AG04450 (cell line): ENCODE measurements around the gene DAPK2. TPM values are rescaled to one million over a fixed set of nuclear protein-coding genes. Genes with fewer than 3 reads are reported as not detected.
A peak's percentile ranks its signal among the peaks of the same experiment; 100 is the strongest.

ENCODE experiments used
- CTCF ChIA-PET: fragments of 300-600, 350-600 bp; formaldehyde crosslinking; extraction: SDS; loops from one replicate; lab custom pipeline; 2022; ENCODE audit warnings: antibody characterized with exemption, inconsistent platforms; lab: Charles Lee
- POLR2A ChIA-PET: fragments of 350-600 bp; formaldehyde crosslinking; extraction: SDS; loops from one replicate; lab custom pipeline; 2021; ENCODE audit warnings: antibody characterized with exemption, inconsistent platforms; lab: Yijun Ruan, JAX
- DNase-seq: peaks from one replicate; pipeline ENCODE4 v3.0.0-alpha.2; 2011; ENCODE audit warnings: low read depth, low spot score
- H3K27ac ChIP-seq: one replicate; pipeline ENCODE4 v1.5.1; 2012; ENCODE audit warnings: low read depth, low read length, control low read depth
- H3K27me3 ChIP-seq: one replicate; pipeline ENCODE4 v1.6.0; 2012; ENCODE audit warnings: low read length; ENCODE audit not compliant: control insufficient read depth, insufficient read depth
- H3K4me3 ChIP-seq: 2 replicates; pipeline ENCODE4 v1.5.1; 2011; ENCODE audit warnings: mild to moderate bottlenecking, low read depth, low read length, control low read depth
- H3K9me3 ChIP-seq: 2 replicates; pipeline ENCODE4 v1.5.1; 2012; ENCODE audit warnings: low read length; ENCODE audit not compliant: control insufficient read depth, insufficient read depth
- polyA plus RNA-seq: library from polyadenylated mRNA; depleted of rRNA; stranded (reverse); fragments of >200 nt; gene quantifications from 2 replicates; pipeline ENCODE4 v1.2.3, GENCODE V29; 2011
- TF ChIP-seq, protein P1 (sequence below): IDR thresholded peaks from 2 replicates; pipeline ENCODE4 v1.5.1; 2011; ENCODE audit warnings: low read depth, low read length, control low read depth, inconsistent platforms

DAPK2 gene
- polyA plus RNA-seq, 1 experiment = 0.42 TPM

DNA sequence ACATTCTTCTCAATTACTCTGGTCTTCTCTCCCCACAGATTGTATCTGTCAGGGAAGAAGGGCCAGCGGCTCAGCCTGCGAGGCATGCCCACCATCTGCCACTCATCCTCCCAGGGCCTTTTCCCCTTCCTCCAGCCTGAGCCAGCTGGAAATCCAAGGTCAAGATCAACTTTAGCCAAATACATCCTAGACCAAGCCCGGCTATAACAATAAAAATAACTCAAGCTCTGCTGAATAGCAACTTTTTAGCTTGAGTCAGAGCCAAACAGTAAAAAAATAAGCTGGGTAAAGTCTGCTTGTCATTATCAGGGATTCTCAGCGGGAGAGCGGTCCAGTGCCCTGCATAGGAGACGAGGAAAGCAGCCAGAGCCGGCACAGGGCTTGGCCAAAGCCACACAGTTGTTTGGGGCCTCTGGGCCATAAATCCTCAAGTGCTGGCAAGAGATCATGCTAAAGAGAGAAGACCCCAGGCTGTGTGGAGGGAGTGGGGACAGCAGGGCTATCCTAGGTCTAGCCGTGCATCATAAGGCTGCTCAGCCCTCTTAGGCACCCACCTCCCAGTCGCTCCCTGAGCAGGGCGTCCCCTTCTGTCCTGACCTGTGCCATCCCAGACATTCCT, 136.4 kb downstream of the DAPK2 start:
- POLR2A ChIA-PET = interaction anchor here (0.7 kb wide), 2 partner anchors 37 to 76 kb away, joined by 3 to 4 read pairs; no protein-coding TSS in a partner anchor

GRCh38 chr15:63908991-63909390, 137.3 kb downstream of the DAPK2 start:
- CTCF ChIA-PET = interaction anchor here (0.7 to 2.3 kb wide), 3 partner anchors 38 to 157 kb away, joined by 5 to 7 read pairs (median 6); partner anchors contain the start of gene DAPK2
- no peak for DNase-seq

More for the DNA sequence above, 136.4 kb downstream of the DAPK2 start:
- Histone ChIP-seq H3K4me3 (no peak overlapping the region), H3K27me3 (peaks cover 16% of the 10 kb centered on the region), H3K27ac (peak overlapping the region; percentile 31), H3K9me3 (no peaks in the 10 kb centered on the region; the same call in none of the 2 replicates)
- no peak for DNase-seq
- TF ChIP-seq, protein P1, sequence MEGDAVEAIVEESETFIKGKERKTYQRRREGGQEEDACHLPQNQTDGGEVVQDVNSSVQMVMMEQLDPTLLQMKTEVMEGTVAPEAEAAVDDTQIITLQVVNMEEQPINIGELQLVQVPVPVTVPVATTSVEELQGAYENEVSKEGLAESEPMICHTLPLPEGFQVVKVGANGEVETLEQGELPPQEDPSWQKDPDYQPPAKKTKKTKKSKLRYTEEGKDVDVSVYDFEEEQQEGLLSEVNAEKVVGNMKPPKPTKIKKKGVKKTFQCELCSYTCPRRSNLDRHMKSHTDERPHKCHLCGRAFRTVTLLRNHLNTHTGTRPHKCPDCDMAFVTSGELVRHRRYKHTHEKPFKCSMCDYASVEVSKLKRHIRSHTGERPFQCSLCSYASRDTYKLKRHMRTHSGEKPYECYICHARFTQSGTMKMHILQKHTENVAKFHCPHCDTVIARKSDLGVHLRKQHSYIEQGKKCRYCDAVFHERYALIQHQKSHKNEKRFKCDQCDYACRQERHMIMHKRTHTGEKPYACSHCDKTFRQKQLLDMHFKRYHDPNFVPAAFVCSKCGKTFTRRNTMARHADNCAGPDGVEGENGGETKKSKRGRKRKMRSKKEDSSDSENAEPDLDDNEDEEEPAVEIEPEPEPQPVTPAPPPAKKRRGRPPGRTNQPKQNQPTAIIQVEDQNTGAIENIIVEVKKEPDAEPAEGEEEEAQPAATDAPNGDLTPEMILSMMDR = no peak
- CTCF ChIA-PET = interaction anchor here (0.7 to 2.3 kb wide), 4 partner anchors 20 to 158 kb away, joined by 3 to 7 read pairs (median 6); partner anchors contain the start of gene DAPK2

GRCh38 chr15:63908281-63908680, 138.0 kb downstream of the DAPK2 start:
- ChIA-PET POLR2A (no interaction called here), CTCF (interaction anchor here (2.3 kb wide), 1 partner anchor 156 kb away, joined by 7 read pairs; no protein-coding TSS in a partner anchor)
- TF ChIP-seq, protein P1 = no peak
- Histone ChIP-seq H3K9me3 (no peaks in the 10 kb centered on the region; the same call in 1 of the 2 replicates), H3K4me3 (no peak overlapping the region), H3K27me3 (peaks cover 3% of the 10 kb centered on the region), H3K27ac (no peak overlapping the region)
- DNase-seq = no peak

More at GRCh38 chr15:63908991-63909390, 137.3 kb downstream of the DAPK2 start:
- Histone ChIP-seq H3K9me3 (no peaks in the 10 kb centered on the region; the same call in none of the 2 replicates), H3K27me3 (peaks cover 9% of the 10 kb centered on the region), H3K4me3 (no peak overlapping the region), H3K27ac (no peak overlapping the region)
- POLR2A ChIA-PET = interaction anchor here (0.7 kb wide), 1 partner anchor 75 kb away, joined by 3 read pairs; no protein-coding TSS in a partner anchor
- TF ChIP-seq, protein P1 = no peak

DNA sequence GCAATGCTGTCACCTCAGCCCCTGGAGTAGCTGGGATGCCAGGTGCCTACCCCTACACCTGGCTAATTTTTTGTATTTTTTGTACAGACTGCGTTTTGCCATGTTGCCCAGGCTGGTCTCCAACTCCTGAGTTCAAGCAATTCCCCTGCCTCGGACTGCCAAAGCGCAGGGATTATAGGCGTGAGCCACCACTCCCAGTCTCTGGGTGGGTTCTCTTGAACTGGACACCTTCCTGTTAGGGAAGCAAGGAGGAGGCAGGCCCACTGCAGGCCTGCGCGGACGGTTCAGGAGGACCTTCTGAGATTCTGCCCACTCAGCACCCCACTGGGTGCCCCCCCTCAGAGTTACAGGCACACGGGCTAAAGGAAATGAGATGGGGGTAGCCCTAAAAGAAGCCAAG, 138.8 kb downstream of the DAPK2 start:
- no peak for DNase-seq
- Histone ChIP-seq H3K9me3 (no peaks in the 10 kb centered on the region; the same call in 1 of the 2 replicates), H3K4me3 (no peak overlapping the region), H3K27me3 (peaks cover under 1% of the 10 kb centered on the region), H3K27ac (no peak overlapping the region)
- CTCF ChIA-PET = interaction anchor here (0.6 to 1.2 kb wide), 2 partner anchors 38 to 298 kb away, joined by 3 read pairs; no protein-coding TSS in a partner anchor
- TF ChIP-seq, protein P1 = no peak
- POLR2A ChIA-PET = no interaction called here

- Histone ChIP-seq H3K27ac (no peak overlapping the region), H3K9me3 (no peaks in the 10 kb centered on the region; the same call in 1 of the 2 replicates), H3K27me3 (no peaks in the 10 kb centered on the region), H3K4me3 (no peak overlapping the region)
- DNase-seq = no peak
- ChIA-PET CTCF (interaction anchor here (1.3 to 3.4 kb wide), 2 partner anchors 11 to 15 kb away, joined by 3 to 17 read pairs; no protein-coding TSS in a partner anchor), POLR2A (no interaction called here)
- TF ChIP-seq, protein P1 = no peak
Measured at GRCh38 chr15:63906266-63906584, 140.1 kb downstream of the DAPK2 start.
